PC-9 (cell line): ENCODE results near the gene BEX3. TPM values are rescaled to one million over a fixed set of nuclear protein-coding genes. Genes with fewer than 3 reads are reported as not detected.
"Not testable (repeated sequence)": the region's sequence is repeated elsewhere in the genome, so short reads cannot be mapped to it uniquely, and the experiment has no call there.

Experiments used
- BruUV-seq: library from RNA; stranded (reverse); fragments of 400-500 nt; replicated peaks from 2 replicates; lab custom pipeline; 2021; lab: Mats Ljungman, UMichigan
- CTCF ChIA-PET: fragments of 300-600 bp; sonication (Branson Sonifier 250); formaldehyde crosslinking; loops from one replicate; lab custom pipeline; 2022; ENCODE audit warnings: antibody characterized with exemption; lab: Charles Lee
- POLR2A ChIA-PET: fragments of 300-600 bp; sonication (Branson Sonifier 250); formaldehyde crosslinking; loops from one replicate; lab custom pipeline; 2022; ENCODE audit warnings: antibody characterized with exemption; ENCODE audit not compliant: unreplicated experiment; lab: Charles Lee
- DNase-seq, 2 experiments: peaks; one replicate each; pipeline versions ENCODE4 v3.0.0 to v3.0.0-alpha.2; 2015 to 2022; ENCODE audit warnings: mixed read lengths in 1 of 2
- H2AFZ ChIP-seq: fragments of 200-600 bp; sonication (generic); 2 replicates; pipeline ENCODE4 v1.8.1; 2017; ENCODE audit warnings: antibody characterized with exemption
- H3F3A ChIP-seq: fragments of 200-600 bp; sonication (generic); 2 replicates; pipeline ENCODE4 v1.8.1; 2017; ENCODE audit warnings: antibody characterized with exemption, mild to moderate bottlenecking, low read depth; ENCODE audit not compliant: insufficient read depth
- H3K27ac ChIP-seq: fragments of 200-600 bp; sonication (generic); 2 replicates; pipeline ENCODE4 v1.6.1; 2016; ENCODE audit warnings: mixed run types
- H3K27me3 ChIP-seq: fragments of 200-600 bp; sonication (generic); 2 replicates; pipeline ENCODE4 v1.6.1; 2016; ENCODE audit warnings: low read depth, mixed run types; ENCODE audit not compliant: insufficient read depth
- H3K36me3 ChIP-seq: fragments of 200-600 bp; sonication (generic); 2 replicates; pipeline ENCODE4 v1.6.1; 2016; ENCODE audit warnings: low read depth, mixed run types
- H3K4me1 ChIP-seq: fragments of 200-600 bp; sonication (generic); replicated peaks from 2 replicates; pipeline ENCODE4 v1.6.1; 2016; ENCODE audit warnings: mixed run types; ENCODE audit not compliant: insufficient read depth
- H3K4me2 ChIP-seq: fragments of 200-600 bp; sonication (generic); 2 replicates; pipeline ENCODE4 v1.6.1; 2017; ENCODE audit warnings: mixed run types
- H3K4me3 ChIP-seq: fragments of 200-600 bp; sonication (generic); 2 replicates; pipeline ENCODE4 v1.6.1; 2016; ENCODE audit warnings: mixed run types
- H3K79me2 ChIP-seq: fragments of 200-600 bp; sonication (generic); 2 replicates; pipeline ENCODE4 v1.6.1; 2017; ENCODE audit warnings: low read depth, mixed run types
- H3K9me2 ChIP-seq: fragments of 200-600 bp; sonication (generic); 2 replicates; pipeline ENCODE4 v1.8.1; 2017; ENCODE audit warnings: mild to moderate bottlenecking; ENCODE audit not compliant: insufficient read depth
- H3K9me3 ChIP-seq: fragments of 200-600 bp; sonication (generic); 2 replicates; pipeline ENCODE4 v1.8.1; 2016; ENCODE audit warnings: low read depth; ENCODE audit not compliant: insufficient read depth
- H4K20me1 ChIP-seq: fragments of 200-600 bp; sonication (generic); 2 replicates; pipeline ENCODE4 v1.8.1; 2017; ENCODE audit not compliant: insufficient read depth
- CTCF ChIP-seq: fragments of 200-600 bp; sonication (generic); conservative IDR thresholded peaks from 2 replicates; pipeline ENCODE4 v1.6.1; 2017; ENCODE audit warnings: mixed run types, antibody characterized with exemption, mild to moderate bottlenecking, moderate library complexity
- EZH2 ChIP-seq: fragments of 200-600 bp; sonication (generic); IDR thresholded peaks from 2 replicates; pipeline ENCODE4 v1.8.0; 2017; ENCODE audit warnings: antibody characterized with exemption, low read depth
- intact Hi-C: fragments of 100-400 bp; cut with micrococcal nuclease; formaldehyde crosslinking; loops from one replicate; pipeline ENCODE4 v1.10.0; 2022; ENCODE audit not compliant: unreplicated experiment
- total RNA-seq: library from RNA; stranded (reverse); gene quantifications from 2 replicates; pipeline ENCODE4 v1.2.3, GENCODE V29; 2021

The BEX3 gene
- total RNA-seq, 1 experiment from 2014 or later, result 120 TPM

DNA sequence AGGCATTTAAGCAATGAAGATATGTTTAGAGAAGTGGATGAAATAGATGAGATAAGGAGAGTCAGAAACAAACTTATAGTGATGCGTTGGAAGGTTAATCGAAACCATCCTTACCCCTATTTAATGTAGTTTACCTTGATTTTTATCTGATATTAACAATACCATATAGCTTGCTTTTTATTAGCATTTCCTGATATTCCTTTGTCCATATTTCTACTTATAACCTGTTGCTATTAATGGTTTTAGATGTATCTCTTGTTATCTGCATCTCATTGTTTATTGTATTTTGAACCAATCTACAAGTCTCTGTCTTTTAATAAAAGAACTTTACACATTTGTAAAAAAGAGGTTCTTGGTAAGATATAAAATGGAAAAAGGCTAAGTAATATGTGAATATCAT is 18.5 kb upstream of the BEX3 start:
- H3K4me2 ChIP-seq, result peak overlapping the region; percentile 88
- peaks cover 7% of the 10 kb centered on the region; the same call in 1 of the 2 replicates for H3K79me2 ChIP-seq
- ChIA-PET POLR2A (no interaction called here), CTCF (no interaction called here)
- peaks cover 24% of the 10 kb centered on the region for H3K4me1 ChIP-seq
- peak overlapping the region; percentile 72; the same call in 1 of the 2 replicates for H3K4me3 ChIP-seq
- no peaks in the 10 kb centered on the region for H4K20me1 ChIP-seq
- H3F3A ChIP-seq, result no peaks in the 10 kb centered on the region
- no peaks in the 10 kb centered on the region for H3K27me3 ChIP-seq
- no peak overlapping the region for H2AFZ ChIP-seq
- no peak overlapping the region for H3K27ac ChIP-seq
- no peaks in the 10 kb centered on the region for H3K36me3 ChIP-seq
- H3K9me2 ChIP-seq, result no peaks in the 10 kb centered on the region
- no peak for DNase-seq
- H3K9me3 ChIP-seq, result no peaks in the 10 kb centered on the region
- BruUV-seq, result no TSS peak
- intact Hi-C loops, result no loop called here
- no peak for TF ChIP-seq EZH2
- no peak for TF ChIP-seq CTCF

DNA sequence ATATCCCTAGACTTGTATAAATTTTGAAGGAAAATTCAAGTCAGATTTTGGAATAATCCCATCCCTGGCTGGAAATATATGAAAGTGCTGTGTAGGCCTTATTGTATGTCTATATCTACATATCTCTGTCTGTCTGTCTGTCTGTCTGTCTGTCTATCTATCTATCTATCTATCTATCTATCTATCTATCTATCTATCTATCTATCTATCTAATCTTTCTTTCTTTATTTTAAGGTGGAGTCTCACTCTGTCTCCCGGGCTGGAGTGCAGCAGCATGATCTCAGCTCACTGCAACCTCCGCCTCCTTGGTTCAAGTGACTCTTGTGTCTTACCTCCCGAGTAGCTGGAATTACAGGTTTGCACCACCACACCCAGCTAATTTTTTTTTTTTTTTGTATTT is 16.7 kb upstream of the BEX3 start:
- DNase-seq, H2AFZ ChIP-seq, BruUV-seq, H3F3A ChIP-seq, H3K9me2 ChIP-seq, H3K27me3 ChIP-seq, H4K20me1 ChIP-seq, H3K4me3 ChIP-seq, intact Hi-C loops, H3K27ac ChIP-seq, H3K9me3 ChIP-seq, POLR2A ChIA-PET, H3K36me3 ChIP-seq, CTCF ChIA-PET, H3K79me2 ChIP-seq, H3K4me2 ChIP-seq: not testable (repeated sequence)
- H3K4me1 ChIP-seq, result peaks cover 26% of the 10 kb centered on the region

- no TSS peak for BruUV-seq
- TF ChIP-seq CTCF (no peak), EZH2 (no peak)
- Histone ChIP-seq H3K36me3 (no peaks in the 10 kb centered on the region), H2AFZ (no peak overlapping the region), H3K4me3 (no peak overlapping the region), H3K4me2 (no peak overlapping the region), H3K27me3 (no peaks in the 10 kb centered on the region), H3K27ac (no peak overlapping the region), H3K4me1 (peaks cover 26% of the 10 kb centered on the region), H3K79me2 (peaks cover 7% of the 10 kb centered on the region; the same call in 1 of the 2 replicates), H3K9me2 (no peaks in the 10 kb centered on the region), H3F3A (no peaks in the 10 kb centered on the region), H4K20me1 (no peaks in the 10 kb centered on the region), H3K9me3 (no peaks in the 10 kb centered on the region)
- POLR2A ChIA-PET, result no interaction called here
- CTCF ChIA-PET, result no interaction called here
- DNase-seq, result no peak
- intact Hi-C loops, result no loop called here
Measured at GRCh38 chrX:103360092-103360491, 16.2 kb upstream of the BEX3 start.

DNA sequence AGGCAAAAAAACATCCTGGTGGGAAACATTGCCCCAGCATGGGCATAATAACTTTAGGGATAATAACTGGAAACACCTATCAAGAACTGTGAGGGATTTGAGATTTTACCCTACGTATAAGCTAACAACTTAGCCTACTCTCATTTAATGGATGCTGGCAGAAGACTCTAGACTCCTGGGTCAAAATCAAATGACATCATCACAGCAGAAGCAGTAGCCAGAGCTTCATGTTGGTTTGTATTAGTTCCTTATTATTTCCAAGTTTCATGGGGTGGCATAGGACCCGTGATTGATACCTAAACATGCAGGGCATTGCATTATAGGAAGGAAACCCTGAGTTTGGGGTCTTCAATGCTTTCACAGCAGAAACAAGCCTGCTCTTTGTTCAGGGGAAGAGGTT is 15.4 kb upstream of the BEX3 start:
- TF ChIP-seq EZH2, result no peak
- no peak for TF ChIP-seq CTCF
- Histone ChIP-seq H3K79me2 (peaks cover 7% of the 10 kb centered on the region; the same call in 1 of the 2 replicates), H3F3A (no peaks in the 10 kb centered on the region), H2AFZ (no peak overlapping the region), H3K27ac (no peak overlapping the region), H3K4me3 (no peak overlapping the region), H3K36me3 (no peaks in the 10 kb centered on the region), H3K4me1 (peaks cover 21% of the 10 kb centered on the region), H3K4me2 (no peak overlapping the region), H3K9me3 (no peaks in the 10 kb centered on the region), H3K9me2 (no peaks in the 10 kb centered on the region), H4K20me1 (no peaks in the 10 kb centered on the region), H3K27me3 (no peaks in the 10 kb centered on the region)
- DNase-seq, result no peak
- BruUV-seq, result no TSS peak
- intact Hi-C loops, result no loop called here
- ChIA-PET CTCF (no interaction called here), POLR2A (interaction anchor here (0.6 kb wide), 1 partner anchor 271 kb away, joined by 5 read pairs; no protein-coding TSS in a partner anchor)
